CD4-positive, CD25-positive, alpha-beta regulatory T cell (primary cell): ENCODE data around the gene ACSM3. TPM values are rescaled to one million over a fixed set of nuclear protein-coding genes. Genes with fewer than 3 reads are reported as not detected.

ENCODE experiments used
- ATAC-seq, 2 donors: fragments of 150-1000 bp; cut with Tn5 transposase; one replicate each; pipeline ENCODE4 v1.10.0; 2021; ENCODE audit warnings: low read depth in 2 of 2, moderate number of reproducible peaks in 2 of 2, moderate library complexity in 1 of 2
- DNase-seq, 3 donors: peaks; one replicate each; pipeline versions ENCODE4 v3.0.0 to v3.0.0-alpha.2; 2012 to 2022; ENCODE audit warnings: mixed read lengths in 1 of 3
- H3K27ac ChIP-seq: one replicate; pipeline ENCODE4 v1.7.0; 2013; ENCODE audit warnings: mild to moderate bottlenecking, low read length; ENCODE audit not compliant: insufficient read depth, poor library complexity, severe bottlenecking
- H3K27me3 ChIP-seq: one replicate; pipeline ENCODE4 v1.7.0; 2013; ENCODE audit warnings: low read length; ENCODE audit not compliant: control insufficient read depth, insufficient read depth
- H3K36me3 ChIP-seq: one replicate; pipeline ENCODE4 v1.7.0; 2013; ENCODE audit warnings: mild to moderate bottlenecking, low read length, moderate library complexity; ENCODE audit not compliant: control insufficient read depth, insufficient read depth
- H3K4me1 ChIP-seq: 2 replicates; pipeline ENCODE4 v1.7.0; 2013; ENCODE audit warnings: mild to moderate bottlenecking, low read length; ENCODE audit not compliant: insufficient read depth, control insufficient read depth, poor library complexity, severe bottlenecking
- H3K4me3 ChIP-seq: one replicate; pipeline ENCODE4 v1.7.0; 2013; ENCODE audit warnings: low read depth, mild to moderate bottlenecking, low read length, moderate library complexity
- H3K9me3 ChIP-seq, 2 experiments: 1 replicate in 1 of 2; 2 replicates in 1 of 2; pipeline ENCODE4 v1.7.0; 2013; ENCODE audit warnings: low read length in 2 of 2, mild to moderate bottlenecking in 1 of 2, moderate library complexity in 1 of 2; ENCODE audit not compliant: control insufficient read depth in 2 of 2
- H3K27ac Mint-ChIP-seq, 3 donors: one replicate each; pipeline ENCODE4 v1.8.0; 2020 to 2022; ENCODE audit warnings: mild to moderate bottlenecking in 3 of 3, mixed read lengths in 3 of 3, moderate library complexity in 2 of 3
- H3K27me3 Mint-ChIP-seq: one replicate; pipeline ENCODE4 v1.8.0; 2022; ENCODE audit warnings: mild to moderate bottlenecking, mixed read lengths
- H3K36me3 Mint-ChIP-seq: one replicate; pipeline ENCODE4 v1.8.0; 2020; ENCODE audit warnings: mixed read lengths
- H3K4me1 Mint-ChIP-seq, 4 donors: one replicate each; pipeline ENCODE4 v1.8.0; 2020 to 2022; ENCODE audit warnings: mixed read lengths in 4 of 4, mild to moderate bottlenecking in 1 of 4
- H3K4me3 Mint-ChIP-seq, 4 donors: one replicate each; pipeline ENCODE4 v1.8.0; 2020 to 2022; ENCODE audit warnings: mild to moderate bottlenecking in 4 of 4, mixed read lengths in 4 of 4, moderate library complexity in 3 of 4
- H3K9me3 Mint-ChIP-seq, 7 donors: one replicate each; pipeline ENCODE4 v1.8.0; 2020 to 2022; ENCODE audit warnings: mixed read lengths in 7 of 7, mild to moderate bottlenecking in 3 of 7, moderate library complexity in 2 of 7
- polyA plus RNA-seq, 4 donors: library from polyadenylated mRNA; unstranded; fragments of 300-500 nt; fragmentation: Illumina TruSeq; gene quantifications; one replicate each; pipeline ENCODE4 v1.2.3, GENCODE V29; 2021
- total RNA-seq: library from RNA; stranded (reverse); gene quantifications from one replicate; pipeline ENCODE4 v1.2.3, GENCODE V29; 2022

Gene ACSM3
- total and polyA plus RNA-seq, 5 donors from 2014 or later: 0.91 to 7.2 (median 3.2) TPM

GRCh38 chr16:20735490-20735889 is 28.3 kb upstream of the ACSM3 start:
- Mint-ChIP-seq H3K4me3 (no peak overlapping the region), H3K9me3 (no peaks in the 10 kb centered on the region), H3K4me1 (peaks cover 18 to 30% (median 27%) of the 10 kb centered on the region in 4 donors), H3K36me3 (peaks cover 37% of the 10 kb centered on the region), H3K27me3 (no peaks in the 10 kb centered on the region), H3K27ac (no peak overlapping the region)
- Histone ChIP-seq H3K27ac (no peak overlapping the region), H3K4me1 (peaks cover 7% of the 10 kb centered on the region), H3K27me3 (no peaks in the 10 kb centered on the region), H3K36me3 (peaks cover 53% of the 10 kb centered on the region), H3K9me3 (no peaks in the 10 kb centered on the region), H3K4me3 (no peak overlapping the region)
- DNase-seq (no peak), ATAC-seq (no peak)

GRCh38 chr16:20740007-20740883 is 23.6 kb upstream of the ACSM3 start:
- Histone ChIP-seq H3K27ac (peak overlapping the region; percentile 98), H3K4me3 (peak overlapping the region; percentile 92), H3K27me3 (no peaks in the 10 kb centered on the region), H3K4me1 (peaks cover 16% of the 10 kb centered on the region), H3K9me3 (no peaks in the 10 kb centered on the region), H3K36me3 (peaks cover 37% of the 10 kb centered on the region)
- H3K9me3 Mint-ChIP-seq: no peaks in the 10 kb centered on the region
- no peaks in the 10 kb centered on the region for H3K27me3 Mint-ChIP-seq
- ATAC-seq (no peak), DNase-seq (peak in 2 of 3 donors; percentile 22 to 62)
- H3K4me1 Mint-ChIP-seq: peaks cover 0 to 37% (median 27%) of the 10 kb centered on the region in 4 donors
- H3K4me3 Mint-ChIP-seq: peak overlapping the region; percentile 98 to 99 (median 98)
- H3K36me3 Mint-ChIP-seq: peaks cover 23% of the 10 kb centered on the region
- H3K27ac Mint-ChIP-seq: peak overlapping the region; percentile 18 to 99 (median 98)

GRCh38 chr16:20740901-20741521 is 22.8 kb upstream of the ACSM3 start:
- no peaks in the 10 kb centered on the region for H3K27me3 ChIP-seq
- Mint-ChIP-seq H3K4me1 (peaks cover 0 to 37% (median 27%) of the 10 kb centered on the region in 4 donors), H3K9me3 (no peaks in the 10 kb centered on the region), H3K27ac (peak overlapping the region; percentile 93 to 99 (median 98)), H3K36me3 (peaks cover 16% of the 10 kb centered on the region), H3K27me3 (no peaks in the 10 kb centered on the region), H3K4me3 (peak overlapping the region; percentile 98 to 99 (median 98))
- H3K27ac ChIP-seq: peak overlapping the region; percentile 98
- peak overlapping the region; percentile 92 for H3K4me3 ChIP-seq
- peaks cover 16% of the 10 kb centered on the region for H3K4me1 ChIP-seq
- peaks cover 29% of the 10 kb centered on the region for H3K36me3 ChIP-seq
- ATAC-seq (peak; percentile 82), DNase-seq (peak; percentile 88 to 93 (median 92))
- no peaks in the 10 kb centered on the region for H3K9me3 ChIP-seq

GRCh38 chr16:20741554-20742285 is 22.1 kb upstream of the ACSM3 start, which contains the start of gene THUMPD1:
Gene THUMPD1 (minus strand): TSS chr16:20741818. CDS start chr16:20741739, 79 bp downstream.
- Mint-ChIP-seq H3K4me1 (peaks cover 0 to 35% (median 27%) of the 10 kb centered on the region in 4 donors), H3K9me3 (peaks cover 0 to 4% (median 0%) of the 10 kb centered on the region in 7 donors), H3K27me3 (no peaks in the 10 kb centered on the region), H3K36me3 (peaks cover 11% of the 10 kb centered on the region), H3K27ac (peak within 1 kb of the TSS; percentile 93 to 99 (median 98)), H3K4me3 (peak within 1 kb of the TSS; percentile 98 to 99 (median 98))
- ATAC-seq (peak; percentile 94), DNase-seq (peak; percentile 95 to 98 (median 95))
- Histone ChIP-seq H3K4me1 (peaks cover 16% of the 10 kb centered on the region), H3K9me3 (peaks cover under 1 to 4% of the 10 kb centered on the region in 2 experiments), H3K4me3 (peak within 1 kb of the TSS; percentile 92), H3K27me3 (no peaks in the 10 kb centered on the region), H3K36me3 (peaks cover 22% of the 10 kb centered on the region), H3K27ac (peak within 1 kb of the TSS; percentile 98)

- H3K27me3 Mint-ChIP-seq: no peaks in the 10 kb centered on the region
- H3K27ac ChIP-seq: no peak overlapping the region
- peaks cover 2% of the 10 kb centered on the region for H3K27me3 ChIP-seq
- H3K27ac Mint-ChIP-seq: peak overlapping the region in 1 of 3 donors; percentile 26
- peaks cover 4% of the 10 kb centered on the region for H3K36me3 Mint-ChIP-seq
- H3K4me1 Mint-ChIP-seq: peaks cover 0 to 26% (median 20%) of the 10 kb centered on the region in 4 donors
- peaks cover 14 to 15% of the 10 kb centered on the region in 2 experiments for H3K9me3 ChIP-seq
- ATAC-seq (no peak), DNase-seq (no peak)
- peak overlapping the region in 2 of 4 donors; percentile 64 to 85 for H3K4me3 Mint-ChIP-seq
- H3K4me3 ChIP-seq: no peak overlapping the region
- peaks cover 16% of the 10 kb centered on the region for H3K4me1 ChIP-seq
- H3K36me3 ChIP-seq: peaks cover 4% of the 10 kb centered on the region
- H3K9me3 Mint-ChIP-seq: peaks cover 0 to 12% (median 6%) of the 10 kb centered on the region in 7 donors
These were observed 20.2 kb upstream of the ACSM3 start for GRCh38 chr16:20743591-20743990.

- H3K27ac ChIP-seq: no peak overlapping the region
These were observed 18.8 kb upstream of the ACSM3 start for GRCh38 chr16:20744922-20745440.

GRCh38 chr16:20746461-20746860 is 17.4 kb upstream of the ACSM3 start:
- peaks cover 0 to 12% (median 6%) of the 10 kb centered on the region in 7 donors for H3K9me3 Mint-ChIP-seq
- H3K27me3 Mint-ChIP-seq: peaks cover 11% of the 10 kb centered on the region
- H3K36me3 Mint-ChIP-seq: no peaks in the 10 kb centered on the region
- Histone ChIP-seq H3K9me3 (peaks cover 14 to 15% of the 10 kb centered on the region in 2 experiments), H3K27ac (no peak overlapping the region), H3K4me3 (no peak overlapping the region), H3K4me1 (peaks cover 3% of the 10 kb centered on the region), H3K27me3 (peaks cover 2% of the 10 kb centered on the region), H3K36me3 (no peaks in the 10 kb centered on the region)
- no peak overlapping the region for H3K4me3 Mint-ChIP-seq
- peaks cover 0 to 8% (median 4%) of the 10 kb centered on the region in 4 donors for H3K4me1 Mint-ChIP-seq
- no peak overlapping the region for H3K27ac Mint-ChIP-seq
- ATAC-seq: no peak
- no peak for DNase-seq

More at GRCh38 chr16:20744922-20745440, 18.8 kb upstream of the ACSM3 start:
- peaks cover 2% of the 10 kb centered on the region for H3K27me3 ChIP-seq
- H3K27ac Mint-ChIP-seq: no peak overlapping the region
- no peak for DNase-seq
- no peak overlapping the region for H3K4me3 Mint-ChIP-seq
- H3K36me3 Mint-ChIP-seq: no peaks in the 10 kb centered on the region
- peaks cover 14 to 15% of the 10 kb centered on the region in 2 experiments for H3K9me3 ChIP-seq
- peaks cover 0 to 18% (median 10%) of the 10 kb centered on the region in 4 donors for H3K4me1 Mint-ChIP-seq
- H3K9me3 Mint-ChIP-seq: peaks cover 0 to 12% (median 6%) of the 10 kb centered on the region in 7 donors
- no peak overlapping the region for H3K4me3 ChIP-seq
- no peaks in the 10 kb centered on the region for H3K36me3 ChIP-seq
- peaks cover 6% of the 10 kb centered on the region for H3K27me3 Mint-ChIP-seq
- peaks cover 14% of the 10 kb centered on the region for H3K4me1 ChIP-seq
- no peak for ATAC-seq
